HG03175 (cell line): ENCODE data around the gene LRBA.

Experiments used
- ATAC-seq: cut with Tn5 transposase; IDR thresholded peaks from one replicate; pipeline ENCODE4 v1.9.1; 2021; ENCODE audit warnings: mild to moderate bottlenecking, moderate library complexity; ENCODE audit not compliant: unreplicated experiment

LRBA gene

GRCh38 chr4:150600812-150601445 is 414.2 kb downstream of the LRBA start:
- ATAC-seq, result no peak

GRCh38 chr4:150599547-150599946 is 415.5 kb downstream of the LRBA start:
- ATAC-seq, result no peak

- no peak for ATAC-seq
Measured at GRCh38 chr4:150598909-150599308, 416.2 kb downstream of the LRBA start.

- no peak for ATAC-seq
Measured at GRCh38 chr4:150593996-150594395, 421.1 kb downstream of the LRBA start.

- ATAC-seq, result no peak
Measured at GRCh38 chr4:150591904-150592303, 423.2 kb downstream of the LRBA start.

GRCh38 chr4:150591406-150591805 is 423.7 kb downstream of the LRBA start:
- no peak for ATAC-seq

GRCh38 chr4:150590631-150591030 is 424.5 kb downstream of the LRBA start:
- no peak for ATAC-seq

- ATAC-seq, result no peak
Measured at GRCh38 chr4:150589157-150589556, 425.9 kb downstream of the LRBA start.

- ATAC-seq, result no peak
Measured at GRCh38 chr4:150588316-150588715, 426.8 kb downstream of the LRBA start.

GRCh38 chr4:150586162-150586810 is 428.8 kb downstream of the LRBA start:
- ATAC-seq, result no peak

GRCh38 chr4:150585611-150586010 is 429.5 kb downstream of the LRBA start:
- no peak for ATAC-seq

- no peak for ATAC-seq
Measured at GRCh38 chr4:150584111-150584915, 430.8 kb downstream of the LRBA start.

GRCh38 chr4:150583287-150584110 is 431.6 kb downstream of the LRBA start:
- no peak for ATAC-seq

GRCh38 chr4:150582873-150583286 is 432.2 kb downstream of the LRBA start:
- no peak for ATAC-seq

GRCh38 chr4:150582146-150582872 is 432.8 kb downstream of the LRBA start, which contains the start of gene MAB21L2:
TSS of gene MAB21L2 (plus strand) at chr4:150582151. CDS start at chr4:150583030, 879 bp downstream.
- no peak for ATAC-seq

- ATAC-seq, result no peak
Measured at GRCh38 chr4:150581641-150582051, 433.4 kb downstream of the LRBA start.

GRCh38 chr4:150581056-150581605 is 434.0 kb downstream of the LRBA start:
- no peak for ATAC-seq

GRCh38 chr4:150580306-150580705 is 434.8 kb downstream of the LRBA start:
- no peak for ATAC-seq

- no peak for ATAC-seq
Measured at GRCh38 chr4:150579551-150580234, 435.4 kb downstream of the LRBA start.
